Measurements from ENCODE around the gene STARD8. TPM values are rescaled to one million over a fixed set of nuclear protein-coding genes. Genes with fewer than 3 reads are reported as not detected.

STARD8 gene
- total RNA-seq, 1 experiment from 2014 or later = 0.11 TPM

- Histone ChIP-seq H3K4me3 (ENCODE audit: low read depth, low read length, poor library complexity, severe bottlenecking) (no peak overlapping the region), H3K27me3 (replicated peaks; ENCODE audit: insufficient read depth, low read depth, low read length, poor library complexity) (no peaks in the 10 kb centered on the region), H3K9me3 (ENCODE audit: low read depth, low read length, poor library complexity, severe bottlenecking) (no peaks in the 10 kb centered on the region), H3K27ac (ENCODE audit: low read depth, low read length, poor library complexity, severe bottlenecking) (no peak overlapping the region), H3K4me1 (ENCODE audit: insufficient read depth, low read length, poor library complexity, severe bottlenecking) (no peaks in the 10 kb centered on the region), H3K36me3 (ENCODE audit: insufficient read depth, low read length, poor library complexity, severe bottlenecking) (no peaks in the 10 kb centered on the region)
- intact Hi-C loops (cut with micrococcal nuclease; ENCODE audit: unreplicated experiment) = no loop called here
- CTCF ChIA-PET = no interaction called here
- DNase-seq (ENCODE audit: low spot score) = no peak
- POLR2A ChIA-PET (ENCODE audit: low non-redundant PET) = no interaction called here
- TF ChIP-seq CTCF (conservative IDR thresholded peaks at IDR 0.05; ENCODE audit: low read depth, low read length) (no peak), EZH2 (IDR thresholded peaks at IDR 0.05; ENCODE audit: borderline replicate concordance, low read depth, low read length, poor library complexity, severe bottlenecking) (no peak)
- BruUV-seq (replicated peaks) = no TSS peak
Measured at GRCh38 chrX:68762766-68763165, 115.3 kb downstream of the STARD8 start.

GRCh38 chrX:68763481-68763880 is 116.0 kb downstream of the STARD8 start:
- Histone ChIP-seq H3K4me1 (ENCODE audit: insufficient read depth, low read length, poor library complexity, severe bottlenecking) (no peaks in the 10 kb centered on the region), H3K9me3 (ENCODE audit: low read depth, low read length, poor library complexity, severe bottlenecking) (no peaks in the 10 kb centered on the region), H3K27ac (ENCODE audit: low read depth, low read length, poor library complexity, severe bottlenecking) (no peak overlapping the region), H3K27me3 (replicated peaks; ENCODE audit: insufficient read depth, low read depth, low read length, poor library complexity) (no peaks in the 10 kb centered on the region), H3K4me3 (ENCODE audit: low read depth, low read length, poor library complexity, severe bottlenecking) (no peak overlapping the region), H3K36me3 (ENCODE audit: insufficient read depth, low read length, poor library complexity, severe bottlenecking) (no peaks in the 10 kb centered on the region)
- no peak for TF ChIP-seq CTCF (conservative IDR thresholded peaks at IDR 0.05; ENCODE audit: low read depth, low read length)
- TF ChIP-seq EZH2 (IDR thresholded peaks at IDR 0.05; ENCODE audit: borderline replicate concordance, low read depth, low read length, poor library complexity, severe bottlenecking) = no peak
- ChIA-PET POLR2A (ENCODE audit: low non-redundant PET) (no interaction called here), CTCF (no interaction called here)
- intact Hi-C loops (cut with micrococcal nuclease; ENCODE audit: unreplicated experiment) = no loop called here
- DNase-seq (ENCODE audit: low spot score) = no peak
- BruUV-seq (replicated peaks) = no TSS peak

Other genes with a start within 250 kb of the STARD8 start
- 3.3 and 3.5 TPM in 2 replicates for gene OPHN1, start 214.2 kb upstream of the STARD8 start, total RNA-seq (2021)
- gene YIPF6, start 148.6 kb upstream of the STARD8 start, total RNA-seq (2021) = 36.8 and 38.7 TPM in 2 replicates
- 76.8 and 78.1 TPM in 2 replicates for gene EFNB1, start 181.4 kb downstream of the STARD8 start, total RNA-seq (2021)